Muscle layer of duodenum (tissue), 2 donors: ENCODE data around the gene C17orf50.

ENCODE experiments used
- H3K27ac ChIP-seq: one replicate; pipeline ENCODE4 v1.7.0; 2013; ENCODE audit warnings: mild to moderate bottlenecking, low read length
- H3K27me3 ChIP-seq: one replicate; pipeline ENCODE4 v1.7.0; 2013; ENCODE audit warnings: low read depth, mild to moderate bottlenecking, control low read depth, low read length
- H3K36me3 ChIP-seq, 2 donors: one replicate each; pipeline ENCODE4 v1.7.0; 2013; ENCODE audit warnings: low read length in 2 of 2, control low read depth in 1 of 2, mild to moderate bottlenecking in 1 of 2; ENCODE audit not compliant: insufficient read depth in 2 of 2, control insufficient read depth in 1 of 2
- H3K4me1 ChIP-seq, 2 donors: one replicate each; pipeline ENCODE4 v1.7.0; 2013; ENCODE audit warnings: low read length in 2 of 2, mild to moderate bottlenecking in 2 of 2, control low read depth in 1 of 2, moderate library complexity in 1 of 2; ENCODE audit not compliant: insufficient read depth in 2 of 2, control insufficient read depth in 1 of 2
- H3K4me3 ChIP-seq, 2 donors: one replicate each; pipeline ENCODE4 v1.7.0; 2013; ENCODE audit warnings: low read length in 2 of 2, low read depth in 1 of 2, mild to moderate bottlenecking in 1 of 2
- H3K9me3 ChIP-seq, 2 donors: one replicate each; pipeline ENCODE4 v1.7.0; 2013; ENCODE audit warnings: low read length in 2 of 2, control low read depth in 1 of 2, mild to moderate bottlenecking in 1 of 2; ENCODE audit not compliant: control insufficient read depth in 1 of 2
- donor health status: healthy.

The C17orf50 gene

GRCh38 chr17:35726127-35726952, 34.3 kb upstream of the C17orf50 start:
- no peaks in the 10 kb centered on the region for H3K27me3 ChIP-seq
- H3K27ac ChIP-seq, result peak overlapping the region; percentile 15
- H3K4me3 ChIP-seq, result no peak overlapping the region
- H3K36me3 ChIP-seq, result peaks cover 36 to 37% of the 10 kb centered on the region in 2 donors
- peaks cover 0 to 24% of the 10 kb centered on the region in 2 donors for H3K4me1 ChIP-seq
- H3K9me3 ChIP-seq, result no peaks in the 10 kb centered on the region

GRCh38 chr17:35726953-35727460, 33.7 kb upstream of the C17orf50 start:
- no peaks in the 10 kb centered on the region for H3K27me3 ChIP-seq
- H3K9me3 ChIP-seq, result no peaks in the 10 kb centered on the region
- peaks cover 30 to 36% of the 10 kb centered on the region in 2 donors for H3K36me3 ChIP-seq
- peaks cover 0 to 25% of the 10 kb centered on the region in 2 donors for H3K4me1 ChIP-seq
- H3K4me3 ChIP-seq, result no peak overlapping the region
- peak overlapping the region; percentile 15 for H3K27ac ChIP-seq

GRCh38 chr17:35727635-35728034, 33.1 kb upstream of the C17orf50 start:
- peaks cover 0 to 25% of the 10 kb centered on the region in 2 donors for H3K4me1 ChIP-seq
- H3K27ac ChIP-seq, result no peak overlapping the region
- H3K27me3 ChIP-seq, result no peaks in the 10 kb centered on the region
- peaks cover 30 to 36% of the 10 kb centered on the region in 2 donors for H3K36me3 ChIP-seq
- H3K4me3 ChIP-seq, result no peak overlapping the region
- no peaks in the 10 kb centered on the region for H3K9me3 ChIP-seq

- H3K9me3 ChIP-seq, result no peaks in the 10 kb centered on the region
- H3K4me3 ChIP-seq, result no peak overlapping the region
- peaks cover 24 to 29% of the 10 kb centered on the region in 2 donors for H3K36me3 ChIP-seq
- H3K27ac ChIP-seq, result no peak overlapping the region
- H3K27me3 ChIP-seq, result no peaks in the 10 kb centered on the region
- peaks cover 0 to 25% of the 10 kb centered on the region in 2 donors for H3K4me1 ChIP-seq
Observed at GRCh38 chr17:35728551-35728950, 32.1 kb upstream of the C17orf50 start.

- peaks cover 16 to 21% of the 10 kb centered on the region in 2 donors for H3K36me3 ChIP-seq
- H3K4me3 ChIP-seq, result no peak overlapping the region
- no peaks in the 10 kb centered on the region for H3K9me3 ChIP-seq
- H3K27ac ChIP-seq, result no peak overlapping the region
- H3K4me1 ChIP-seq, result peaks cover 0 to 25% of the 10 kb centered on the region in 2 donors
- H3K27me3 ChIP-seq, result no peaks in the 10 kb centered on the region
Observed at GRCh38 chr17:35729405-35729833, 31.3 kb upstream of the C17orf50 start.

GRCh38 chr17:35730400-35731005, 30.2 kb upstream of the C17orf50 start:
- Histone ChIP-seq H3K27ac (no peak overlapping the region), H3K27me3 (no peaks in the 10 kb centered on the region)

GRCh38 chr17:35731239-35731916, 29.3 kb upstream of the C17orf50 start, which contains the start of gene RASL10B:
Gene RASL10B, plus strand, starts transcription at chr17:35731639. Its CDS starts 3,546 bp downstream, at chr17:35735185.
- H3K4me1 ChIP-seq, result peaks cover 0 to 18% of the 10 kb centered on the region in 2 donors
- no peaks in the 10 kb centered on the region for H3K27me3 ChIP-seq
- peaks cover 0 to 6% of the 10 kb centered on the region in 2 donors for H3K36me3 ChIP-seq
- H3K9me3 ChIP-seq, result no peaks in the 10 kb centered on the region
- H3K4me3 ChIP-seq, result peak within 1 kb of the TSS; percentile 47 to 61
- H3K27ac ChIP-seq, result no peak within 1 kb of the TSS

More at GRCh38 chr17:35730400-35731005, 30.2 kb upstream of the C17orf50 start:
- Histone ChIP-seq H3K36me3 (peaks cover 6 to 10% of the 10 kb centered on the region in 2 donors), H3K4me1 (peaks cover 0 to 25% of the 10 kb centered on the region in 2 donors), H3K9me3 (no peaks in the 10 kb centered on the region), H3K4me3 (peak overlapping the region in 1 of 2 donors; percentile 61)

GRCh38 chr17:35731917-35732805, 28.5 kb upstream of the C17orf50 start:
- H3K4me3 ChIP-seq, result peak overlapping the region in 1 of 2 donors; percentile 61
- H3K36me3 ChIP-seq, result peaks cover 0 to under 1% of the 10 kb centered on the region in 2 donors
- H3K27ac ChIP-seq, result no peak overlapping the region
- H3K9me3 ChIP-seq, result no peaks in the 10 kb centered on the region
- H3K27me3 ChIP-seq, result no peaks in the 10 kb centered on the region
- peaks cover 0 to 11% of the 10 kb centered on the region in 2 donors for H3K4me1 ChIP-seq

- Histone ChIP-seq H3K27me3 (no peaks in the 10 kb centered on the region), H3K9me3 (no peaks in the 10 kb centered on the region), H3K4me3 (no peak overlapping the region), H3K36me3 (no peaks in the 10 kb centered on the region), H3K4me1 (peaks cover 0 to 11% of the 10 kb centered on the region in 2 donors), H3K27ac (no peak overlapping the region)
Observed at GRCh38 chr17:35732806-35733136, 27.9 kb upstream of the C17orf50 start.

- Histone ChIP-seq H3K27ac (no peak overlapping the region), H3K27me3 (no peaks in the 10 kb centered on the region), H3K4me3 (no peak overlapping the region), H3K4me1 (peaks cover 0 to 11% of the 10 kb centered on the region in 2 donors), H3K9me3 (no peaks in the 10 kb centered on the region), H3K36me3 (no peaks in the 10 kb centered on the region)
Observed at GRCh38 chr17:35733366-35733765, 27.3 kb upstream of the C17orf50 start.
